Thyroid gland (tissue), 4 donors: ENCODE results near the gene LAIR2. TPM values are rescaled to one million over a fixed set of nuclear protein-coding genes. Genes with fewer than 3 reads are reported as not detected.

Experiments used
- DNase-seq, 2 donors: peaks; one replicate each; pipeline ENCODE4 v3.0.0-alpha.2; 2019
- H3K27ac ChIP-seq, 3 donors: fragments of 200-600 bp; sonication (generic); 1 replicate in 2 of 3; 2 replicates in 1 of 3; pipeline ENCODE4 v1.5.1; 2016 to 2019; ENCODE audit warnings: mild to moderate bottlenecking in 1 of 3, moderate library complexity in 1 of 3
- H3K27me3 ChIP-seq: fragments of 200-600 bp; sonication (generic); one replicate; pipeline ENCODE4 v1.5.1; 2019
- H3K36me3 ChIP-seq, 2 donors: fragments of 200-600 bp; sonication (generic); one replicate each; pipeline ENCODE4 v1.5.1; 2016 to 2019
- H3K4me1 ChIP-seq, 2 donors: fragments of 200-600 bp; sonication (generic); one replicate each; pipeline ENCODE4 v1.5.1; 2017 to 2019
- H3K4me3 ChIP-seq, 3 donors: fragments of 200-600 bp; sonication (generic); replicated peaks in 1 of 3; 1 replicate in 2 of 3; 2 replicates in 1 of 3; pipeline ENCODE4 v1.5.1; 2016; ENCODE audit warnings: mild to moderate bottlenecking in 1 of 3
- H3K9me3 ChIP-seq: fragments of 200-600 bp; sonication (generic); one replicate; pipeline ENCODE4 v1.5.1; 2017
- POLR2A ChIP-seq, 2 donors: fragments of 450-650 bp; IDR thresholded peaks; one replicate each; pipeline ENCODE4 v1.6.1; 2017; ENCODE audit warnings: antibody characterized with exemption in 2 of 2, mild to moderate bottlenecking in 2 of 2, moderate library complexity in 1 of 2
- WGBS, 2 donors: methylation state at CpG; one replicate each; pipeline ENCODE4 v1.1.5; 2017; 5-methylcytosine and 5-hydroxymethylcytosine counted together
- intact Hi-C: fragments of 100-400 bp; cut with DNase I; formaldehyde crosslinking; loops from one replicate; pipeline ENCODE4 v1.15.1; 2023
- total RNA-seq, 4 donors: library from RNA; depleted of rRNA; stranded (reverse); fragments of >200 nt; gene quantifications; one replicate each; pipeline ENCODE4 v1.2.3, GENCODE V29; 2016
- TF ChIP-seq, protein P1 (sequence below), 6 experiments: fragments of 200-600 bp in 3 of 6; fragments of 450-650 bp in 3 of 6; sonication (generic) in 3 of 6; IDR thresholded peaks; one replicate each; pipeline ENCODE4 v1.5.1; 2016 to 2019; ENCODE audit warnings: antibody characterized with exemption in 6 of 6, mild to moderate bottlenecking in 2 of 6, inconsistent platforms in 1 of 6, moderate library complexity in 1 of 6

The LAIR2 gene
- total RNA-seq, 4 donors from 2014 or later = not detected

DNA sequence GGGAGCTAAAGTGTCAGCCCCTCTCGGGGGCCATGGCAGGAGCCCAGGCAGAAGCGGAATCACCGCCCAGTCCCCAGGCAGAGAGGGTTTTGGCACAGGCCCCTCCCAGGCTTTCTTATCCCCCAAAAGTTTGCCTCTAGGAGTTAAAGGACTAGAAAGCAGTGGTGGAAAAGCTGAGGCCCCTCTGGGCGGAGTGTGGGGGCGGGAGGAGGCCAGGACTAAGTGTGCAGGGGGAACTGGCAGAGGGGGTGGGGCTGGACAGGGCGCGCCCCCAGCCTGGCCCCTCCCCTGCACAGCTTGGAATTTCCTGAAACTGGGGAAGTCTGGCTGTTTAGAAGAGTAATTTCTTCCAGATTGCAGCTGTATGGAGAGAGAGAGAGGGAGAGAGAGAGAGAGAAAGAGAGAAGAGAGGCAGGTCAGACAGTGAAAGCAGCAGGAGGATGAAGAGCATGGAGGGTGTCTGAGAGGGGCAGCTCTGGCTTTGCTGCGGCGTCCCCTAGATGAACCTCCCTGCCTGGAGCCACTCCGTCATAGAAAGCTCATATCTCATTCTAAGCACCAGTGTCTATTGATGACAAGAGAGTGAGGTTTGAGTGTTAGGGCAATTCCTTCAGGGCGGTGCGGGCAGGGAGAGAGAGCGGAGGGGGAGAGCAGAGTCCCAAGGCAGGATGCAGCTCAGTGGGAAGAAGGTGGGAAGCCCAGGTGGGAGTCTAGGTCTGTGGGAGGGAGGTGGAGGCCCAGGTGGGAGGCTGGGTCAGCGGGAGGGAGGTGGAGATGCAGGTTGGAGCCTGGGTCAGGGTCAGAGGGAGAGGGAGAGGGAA, 29.4 kb upstream of the LAIR2 start, which contains the start of gene CDC42EP5:
Gene CDC42EP5 (minus strand): TSS at position 226 of the 821 bp plus-strand sequence. CDS start 7,749 bp downstream, outside the sequence.
- Histone ChIP-seq H3K9me3 (no peaks in the 10 kb centered on the region), H3K4me1 (peaks cover 10 to 19% of the 10 kb centered on the region in 2 donors), H3K27ac (peak within 1 kb of the TSS in 2 of 3 donors; percentile 58 to 75), H3K27me3 (peaks cover 5% of the 10 kb centered on the region), H3K36me3 (no peaks in the 10 kb centered on the region), H3K4me3 (peak within 1 kb of the TSS in 1 of 3 donors; percentile 30)
- DNase-seq = peak in 1 of 2 donors; percentile 32
- WGBS, 2 donors = 8 to 13% methylated on average over 11 to 12 of the region's 14 CpGs
- intact Hi-C loops = no loop called here
- TF ChIP-seq POLR2A (IDR thresholded peaks at IDR 0.05) = peak in 1 of 2 donors; percentile 14
- TF ChIP-seq, protein P1, sequence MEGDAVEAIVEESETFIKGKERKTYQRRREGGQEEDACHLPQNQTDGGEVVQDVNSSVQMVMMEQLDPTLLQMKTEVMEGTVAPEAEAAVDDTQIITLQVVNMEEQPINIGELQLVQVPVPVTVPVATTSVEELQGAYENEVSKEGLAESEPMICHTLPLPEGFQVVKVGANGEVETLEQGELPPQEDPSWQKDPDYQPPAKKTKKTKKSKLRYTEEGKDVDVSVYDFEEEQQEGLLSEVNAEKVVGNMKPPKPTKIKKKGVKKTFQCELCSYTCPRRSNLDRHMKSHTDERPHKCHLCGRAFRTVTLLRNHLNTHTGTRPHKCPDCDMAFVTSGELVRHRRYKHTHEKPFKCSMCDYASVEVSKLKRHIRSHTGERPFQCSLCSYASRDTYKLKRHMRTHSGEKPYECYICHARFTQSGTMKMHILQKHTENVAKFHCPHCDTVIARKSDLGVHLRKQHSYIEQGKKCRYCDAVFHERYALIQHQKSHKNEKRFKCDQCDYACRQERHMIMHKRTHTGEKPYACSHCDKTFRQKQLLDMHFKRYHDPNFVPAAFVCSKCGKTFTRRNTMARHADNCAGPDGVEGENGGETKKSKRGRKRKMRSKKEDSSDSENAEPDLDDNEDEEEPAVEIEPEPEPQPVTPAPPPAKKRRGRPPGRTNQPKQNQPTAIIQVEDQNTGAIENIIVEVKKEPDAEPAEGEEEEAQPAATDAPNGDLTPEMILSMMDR (IDR thresholded peaks at IDR 0.05) = no peak

DNA sequence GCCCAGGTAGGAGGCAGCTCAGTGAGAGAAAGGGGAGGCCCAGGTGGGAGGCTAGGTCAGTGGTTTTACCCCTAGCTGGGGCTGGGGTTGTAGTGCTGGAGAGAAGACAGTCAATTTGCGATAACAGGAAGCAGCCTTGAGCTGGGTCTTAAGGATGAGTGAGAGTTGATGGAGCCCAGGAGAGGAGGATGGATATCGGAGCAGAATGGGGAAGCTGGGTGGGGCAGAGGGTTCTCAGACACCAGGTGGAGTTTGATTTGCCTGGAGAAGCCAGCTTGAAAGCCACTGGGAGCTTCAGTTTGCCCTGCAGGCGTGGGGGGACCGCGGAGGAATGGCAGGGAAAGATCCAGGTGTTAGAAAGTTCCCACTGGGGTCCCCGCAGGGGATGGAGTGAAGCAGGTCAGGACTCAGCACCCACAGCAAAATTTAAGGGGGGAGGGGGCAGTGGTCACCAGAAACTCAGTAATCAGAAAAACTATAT, 28.7 kb upstream of the LAIR2 start:
- Histone ChIP-seq H3K4me1 (peaks cover 10 to 19% of the 10 kb centered on the region in 2 donors), H3K36me3 (no peaks in the 10 kb centered on the region), H3K27me3 (peaks cover 5% of the 10 kb centered on the region), H3K9me3 (no peaks in the 10 kb centered on the region), H3K27ac (no peak overlapping the region), H3K4me3 (no peak overlapping the region)
- DNase-seq = no peak
- intact Hi-C loops = no loop called here
- TF ChIP-seq, protein P1 (IDR thresholded peaks at IDR 0.05) = no peak
- no peak for TF ChIP-seq POLR2A (IDR thresholded peaks at IDR 0.05)
- 62 to 78% methylated on average over 6 of the region's 6 CpGs for WGBS, 2 donors

DNA sequence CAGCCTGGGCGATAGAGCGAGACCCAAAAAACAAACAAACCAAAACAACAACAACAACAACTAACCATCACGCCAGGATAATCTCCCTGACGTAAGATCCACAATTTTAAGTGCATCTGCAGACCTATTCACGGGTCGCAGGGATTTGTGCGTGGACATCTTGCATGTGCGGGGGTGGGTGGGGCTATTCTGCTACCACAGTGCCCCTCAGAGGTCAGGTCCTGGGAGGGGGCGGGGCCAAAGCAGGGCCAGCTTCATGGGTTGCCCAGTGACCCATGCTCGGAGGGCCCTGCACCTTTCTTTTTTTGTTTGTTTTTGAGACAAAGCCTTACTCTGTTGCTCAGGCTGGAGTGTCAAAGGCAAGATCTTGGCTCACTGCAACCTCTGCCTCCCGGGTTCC, 26.9 kb upstream of the LAIR2 start:
- Histone ChIP-seq H3K27me3 (peaks cover 5% of the 10 kb centered on the region), H3K36me3 (no peaks in the 10 kb centered on the region), H3K4me1 (peaks cover 8 to 16% of the 10 kb centered on the region in 2 donors), H3K9me3 (no peaks in the 10 kb centered on the region), H3K4me3 (no peak overlapping the region), H3K27ac (no peak overlapping the region)
- no peak for TF ChIP-seq POLR2A (IDR thresholded peaks at IDR 0.05)
- TF ChIP-seq, protein P1 (IDR thresholded peaks at IDR 0.05) = no peak
- intact Hi-C loops = no loop called here
- WGBS, 2 donors = 85 to 86% methylated on average over 11 of the region's 11 CpGs
- no peak for DNase-seq

DNA sequence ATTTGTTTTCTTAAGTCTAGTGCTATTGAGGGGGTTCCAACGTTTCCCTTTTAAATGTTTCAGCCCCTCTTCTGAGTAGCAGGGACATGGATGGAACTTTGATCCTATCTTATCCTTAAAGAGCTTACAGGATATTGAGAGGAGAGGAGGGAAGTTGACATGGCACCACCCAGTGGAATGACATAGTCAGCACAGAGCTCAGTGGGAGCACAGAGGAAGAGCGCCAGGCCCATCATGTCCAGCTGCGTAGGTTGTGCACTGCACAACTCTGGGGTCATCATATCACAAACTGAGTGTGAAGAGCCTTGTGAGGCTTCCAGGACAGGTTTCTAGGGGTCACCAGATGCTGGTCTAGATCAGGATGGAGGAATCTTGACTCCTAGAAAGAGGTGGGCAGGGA, 25.0 kb upstream of the LAIR2 start:
- Histone ChIP-seq H3K27ac (no peak overlapping the region), H3K9me3 (no peaks in the 10 kb centered on the region), H3K4me1 (peaks cover 0 to 8% of the 10 kb centered on the region in 2 donors), H3K4me3 (no peak overlapping the region), H3K27me3 (no peaks in the 10 kb centered on the region), H3K36me3 (no peaks in the 10 kb centered on the region)
- intact Hi-C loops = no loop called here
- DNase-seq = no peak
- TF ChIP-seq POLR2A (IDR thresholded peaks at IDR 0.05) = no peak
- TF ChIP-seq, protein P1 (IDR thresholded peaks at IDR 0.05) = no peak
- 64 to 68% methylated on average over 3 of the region's 3 CpGs for WGBS, 2 donors

DNA sequence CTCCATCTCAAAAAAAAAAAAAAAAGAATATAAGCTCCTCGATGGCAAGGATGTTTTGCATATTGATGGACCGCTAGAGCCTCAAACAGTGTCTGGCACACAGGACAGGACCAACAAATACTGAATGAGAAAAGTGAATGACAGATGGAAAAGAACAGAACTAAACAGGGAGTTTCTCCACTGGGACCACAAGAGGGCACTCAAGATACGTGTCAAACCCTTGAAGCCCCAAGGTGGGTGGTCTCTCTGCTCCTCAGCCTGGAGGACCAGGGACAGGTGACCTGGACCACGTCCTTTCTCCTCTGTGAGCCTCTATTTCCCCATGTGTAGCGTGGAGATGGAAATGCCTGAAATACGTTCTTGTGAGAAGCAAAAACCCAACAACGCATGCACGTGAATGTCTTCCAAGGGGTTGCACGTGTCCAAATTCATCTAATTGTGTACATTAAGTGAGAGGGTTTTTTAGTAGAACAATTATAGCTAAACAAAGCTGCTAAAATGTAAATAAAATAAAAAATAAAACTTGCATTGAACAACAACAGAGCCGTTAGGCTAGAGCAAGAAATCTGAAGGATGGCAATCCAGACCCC, 23.9 kb upstream of the LAIR2 start:
- intact Hi-C loops = no loop called here
- no peak for TF ChIP-seq POLR2A (IDR thresholded peaks at IDR 0.05)
- TF ChIP-seq, protein P1 (IDR thresholded peaks at IDR 0.05) = peak in 2 of 6 experiments; percentile 26 to 53
- H3K27me3 ChIP-seq = no peaks in the 10 kb centered on the region

More for the DNA sequence above, 23.9 kb upstream of the LAIR2 start:
- Histone ChIP-seq H3K9me3 (no peaks in the 10 kb centered on the region), H3K36me3 (no peaks in the 10 kb centered on the region), H3K4me3 (no peak overlapping the region), H3K4me1 (no peaks in the 10 kb centered on the region), H3K27ac (no peak overlapping the region)
- DNase-seq = no peak
- 12 to 14% methylated on average over 10 of the region's 10 CpGs for WGBS, 2 donors
